Left lung (tissue), 10 donors: ENCODE results near the gene BDNF. TPM values are rescaled to one million over a fixed set of nuclear protein-coding genes. Genes with fewer than 3 reads are reported as not detected.

Experiments used
- ATAC-seq: fragments of 200-7000 bp; cut with Tn5 transposase; one replicate; pipeline ENCODE4 v1.9.1; 2020; ENCODE audit warnings: moderate library complexity
- DNase-seq, 4 donors: peaks; one replicate each; pipeline ENCODE4 v3.0.0-alpha.2; 2013 to 2020
- H3K27ac ChIP-seq, 2 donors: fragments of 200-600 bp; sonication (generic) in 1 of 2; one replicate each; pipeline versions ENCODE4 v1.5.0 to v1.8.0; 2020 to 2021
- H3K27me3 ChIP-seq, 2 donors: fragments of 200-600 bp; sonication (generic) in 1 of 2; one replicate each; pipeline versions ENCODE4 v1.5.0 to v1.8.0; 2020 to 2021
- H3K36me3 ChIP-seq, 2 donors: fragments of 200-600 bp; sonication (generic) in 1 of 2; one replicate each; pipeline versions ENCODE4 v1.5.0 to v1.8.0; 2020 to 2021
- H3K4me1 ChIP-seq, 2 donors: fragments of 200-600 bp; one replicate each; pipeline ENCODE4 v1.8.0; 2021
- H3K4me3 ChIP-seq, 2 donors: fragments of 200-600 bp; sonication (generic) in 1 of 2; one replicate each; pipeline versions ENCODE4 v1.5.0 to v1.8.0; 2020 to 2021; ENCODE audit warnings: mild to moderate bottlenecking in 1 of 2
- H3K9me3 ChIP-seq, 2 donors: fragments of 200-600 bp; sonication (generic) in 1 of 2; one replicate each; pipeline versions ENCODE4 v1.5.0 to v1.8.0; 2020 to 2021
- CTCF ChIP-seq, 2 donors: fragments of 200-600 bp; sonication (generic) in 1 of 2; IDR thresholded peaks; one replicate each; pipeline versions ENCODE4 v1.5.0 to v1.8.0; 2021; ENCODE audit warnings: antibody characterized with exemption in 2 of 2
- intact Hi-C, 2 donors: fragments of 100-400 bp; cut with DNase I; formaldehyde crosslinking; loops; one replicate each; pipeline versions ENCODE4 v1.11.2 to v1.14.2; 2022
- polyA plus RNA-seq, 6 donors: library from polyadenylated mRNA; unstranded; fragments of 120-200 nt; gene quantifications; one replicate each; pipeline ENCODE4 v1.2.1, GENCODE V29; 2013; ENCODE audit not compliant: insufficient read length in 6 of 6
- total RNA-seq, 2 donors: library from RNA; stranded (reverse); fragmentation: NEBNext Ultra II Directional; extraction: Animal tissue kit (Norgen Biotek cat#: 25700); gene quantifications; one replicate each; pipeline ENCODE4 v1.2.1, GENCODE V29; 2021
- donor health status: DM: no; HTN: yes; CAD: no.
- donor health status: DM: no; HTN: no; CAD: no.

BDNF gene
- total and polyA plus RNA-seq, 8 donors, result 0.27 to 1.2 (median 0.54) TPM

GRCh38 chr11:27692781-27693180, 7.5 kb downstream of the BDNF start:
- Histone ChIP-seq H3K27me3 (peaks cover 25 to 29% of the 10 kb centered on the region in 2 donors), H3K27ac (no peak overlapping the region), H3K4me1 (no peaks in the 10 kb centered on the region), H3K9me3 (no peaks in the 10 kb centered on the region), H3K4me3 (no peak overlapping the region), H3K36me3 (no peaks in the 10 kb centered on the region)
- intact Hi-C loops, result no loop called here
- no peak for ATAC-seq
- no peak for DNase-seq
- no peak for TF ChIP-seq CTCF (IDR thresholded peaks at IDR 0.05)

DNA sequence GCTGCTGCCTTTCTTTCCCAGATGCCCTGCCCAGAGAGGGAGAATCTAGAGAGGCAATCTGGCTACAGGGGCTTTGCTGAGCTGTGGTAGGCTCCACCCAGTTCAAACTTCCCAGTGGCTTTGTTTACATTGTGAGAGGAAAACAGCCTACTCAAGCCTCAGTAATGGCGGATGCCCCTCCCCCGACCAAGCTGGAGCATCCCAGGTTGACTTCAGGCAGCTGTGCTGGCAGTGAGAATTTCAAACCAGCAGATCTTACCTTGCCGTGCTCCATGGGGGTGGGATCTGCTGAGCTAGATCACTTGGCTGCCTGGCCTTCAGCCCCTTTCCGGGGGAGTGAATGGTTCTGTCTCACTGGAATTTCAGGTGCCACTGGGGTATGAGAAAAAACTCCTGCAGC, 12.2 kb downstream of the BDNF start:
- TF ChIP-seq CTCF (IDR thresholded peaks at IDR 0.05), result no peak
- DNase-seq, result no peak
- intact Hi-C loops, result no loop called here

DNA sequence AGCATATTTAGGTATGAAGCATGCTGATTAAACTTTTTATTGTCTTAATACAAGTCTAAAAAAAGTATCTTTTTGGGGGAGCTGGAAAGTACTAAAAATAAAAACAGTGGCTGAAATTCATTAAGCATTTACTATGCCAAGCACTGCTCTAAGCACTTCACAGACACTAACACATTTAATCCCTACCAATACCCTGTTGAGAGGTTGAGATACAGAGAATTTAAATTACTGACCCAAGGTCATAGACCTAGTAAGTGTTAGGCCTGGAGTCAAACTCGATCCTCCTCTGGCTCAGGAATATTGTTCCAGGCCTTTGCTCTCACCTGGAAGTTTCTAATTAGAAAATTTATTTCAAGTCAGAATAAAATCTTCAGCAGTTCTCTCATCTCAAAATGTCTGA, 18.6 kb downstream of the BDNF start:
- Histone ChIP-seq H3K27ac (no peak overlapping the region), H3K4me1 (no peaks in the 10 kb centered on the region), H3K36me3 (no peaks in the 10 kb centered on the region), H3K4me3 (no peak overlapping the region), H3K9me3 (no peaks in the 10 kb centered on the region), H3K27me3 (no peaks in the 10 kb centered on the region)
- no peak for TF ChIP-seq CTCF (IDR thresholded peaks at IDR 0.05)
- DNase-seq (no peak), ATAC-seq (no peak)
- intact Hi-C loops, result no loop called here

More for the DNA sequence above, 12.2 kb downstream of the BDNF start:
- H3K27ac ChIP-seq, result no peak overlapping the region
- ATAC-seq, result no peak
- H3K36me3 ChIP-seq, result no peaks in the 10 kb centered on the region
- H3K9me3 ChIP-seq, result no peaks in the 10 kb centered on the region
- H3K4me3 ChIP-seq, result no peak overlapping the region
- no peaks in the 10 kb centered on the region for H3K27me3 ChIP-seq
- H3K4me1 ChIP-seq, result no peaks in the 10 kb centered on the region

DNA sequence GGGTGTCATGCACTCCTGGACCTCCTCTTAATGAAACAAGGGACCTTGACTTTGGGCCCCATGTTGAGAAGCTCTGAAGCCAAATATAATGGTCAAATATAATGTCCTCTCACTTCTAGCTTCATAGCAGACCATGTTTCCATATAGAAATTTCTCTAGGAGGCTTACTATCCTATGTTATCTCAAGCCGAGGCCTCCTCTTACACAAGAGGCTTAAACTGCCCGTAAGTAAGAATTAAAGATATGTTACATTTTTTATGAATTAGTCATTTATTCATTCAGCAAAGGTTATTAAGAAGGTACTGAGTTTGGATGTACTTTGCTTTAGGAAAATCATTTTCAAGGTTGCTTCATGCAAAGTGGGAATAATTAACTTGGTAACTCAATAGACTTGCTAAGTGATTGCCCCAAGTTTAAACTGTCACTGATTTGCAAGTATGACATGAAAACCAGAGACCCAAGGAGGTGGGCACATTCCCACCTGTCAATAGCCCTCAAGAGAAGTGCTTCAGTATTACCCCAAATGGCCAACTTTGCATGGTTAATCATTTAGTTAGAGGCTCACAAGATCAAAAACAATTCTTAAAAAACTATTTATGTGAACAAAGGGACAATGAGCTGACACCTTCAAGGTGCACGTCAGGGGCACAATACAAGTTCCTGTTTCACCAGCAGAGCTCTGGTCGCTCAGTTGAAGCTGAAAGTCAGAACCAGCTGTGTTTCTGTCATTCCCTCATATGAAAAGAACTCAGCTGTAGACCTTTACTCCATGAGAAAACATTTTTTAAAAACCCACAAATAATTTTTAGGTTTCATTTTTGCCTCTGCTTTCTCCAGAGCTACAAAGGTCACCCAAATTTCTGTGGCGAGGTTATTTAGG, 20.9 kb downstream of the BDNF start:
- no peak for ATAC-seq
- DNase-seq, result no peak
- no peak overlapping the region for H3K4me3 ChIP-seq
- no peaks in the 10 kb centered on the region for H3K9me3 ChIP-seq
- H3K4me1 ChIP-seq, result no peaks in the 10 kb centered on the region
- H3K27me3 ChIP-seq, result no peaks in the 10 kb centered on the region
- H3K36me3 ChIP-seq, result no peaks in the 10 kb centered on the region
- H3K27ac ChIP-seq, result no peak overlapping the region
- no peak for TF ChIP-seq CTCF (IDR thresholded peaks at IDR 0.05)
- intact Hi-C loops, result no loop called here

GRCh38 chr11:27678242-27678641, 22.0 kb downstream of the BDNF start:
- intact Hi-C loops, result no loop called here
- DNase-seq (no peak), ATAC-seq (no peak)
- TF ChIP-seq CTCF (IDR thresholded peaks at IDR 0.05), result no peak
- Histone ChIP-seq H3K27ac (no peak overlapping the region), H3K36me3 (no peaks in the 10 kb centered on the region), H3K4me1 (no peaks in the 10 kb centered on the region), H3K27me3 (no peaks in the 10 kb centered on the region), H3K4me3 (no peak overlapping the region), H3K9me3 (no peaks in the 10 kb centered on the region)
